CD14-positive monocyte (primary cell): Measurements from ENCODE around the gene CRMP1. TPM values are rescaled to one million over a fixed set of nuclear protein-coding genes. Genes with fewer than 3 reads are reported as not detected.

ENCODE experiments used
- DNase-seq, 3 donors: peaks; one replicate each; pipeline ENCODE4 v3.0.0-alpha.2; 2011 to 2022
- H2AFZ ChIP-seq: 2 replicates; pipeline ENCODE4 v1.6.0; 2012; ENCODE audit warnings: mild to moderate bottlenecking, low read depth, low read length, inconsistent platforms; ENCODE audit not compliant: insufficient read depth, poor library complexity, severe bottlenecking
- H3K27ac ChIP-seq, 2 donors: 1 replicate in 1 of 2; 2 replicates in 1 of 2; pipeline ENCODE4 v1.5.1; 2012 to 2013; ENCODE audit warnings: low read length in 2 of 2, control low read depth in 1 of 2, inconsistent platforms in 1 of 2, low read depth in 1 of 2, mild to moderate bottlenecking in 1 of 2
- H3K27me3 ChIP-seq, 2 donors: one replicate each; pipeline versions ENCODE4 v1.6.0 to v1.6.1; 2011 to 2013; ENCODE audit warnings: low read length in 2 of 2; ENCODE audit not compliant: control insufficient read depth in 2 of 2, insufficient read depth in 2 of 2
- H3K36me3 ChIP-seq, 2 donors: replicated peaks in 1 of 2; 1 replicate in 1 of 2; 2 replicates in 1 of 2; pipeline versions ENCODE4 v1.5.1 to v1.6.1; 2012 to 2013; ENCODE audit warnings: low read length in 2 of 2, control low read depth in 1 of 2, inconsistent platforms in 1 of 2, mild to moderate bottlenecking in 1 of 2; ENCODE audit not compliant: insufficient read depth in 2 of 2, control insufficient read depth in 1 of 2
- H3K4me1 ChIP-seq, 2 donors: 1 replicate in 1 of 2; 2 replicates in 1 of 2; pipeline versions ENCODE4 v1.5.1 to v1.6.1; 2012 to 2013; ENCODE audit warnings: low read length in 2 of 2, control low read depth in 1 of 2, inconsistent platforms in 1 of 2, mild to moderate bottlenecking in 1 of 2, moderate library complexity in 1 of 2; ENCODE audit not compliant: insufficient read depth in 2 of 2, control insufficient read depth in 1 of 2
- H3K4me2 ChIP-seq: replicated peaks from 2 replicates; pipeline ENCODE3; 2012; ENCODE audit warnings: low read length, moderate library complexity, mild to moderate bottlenecking; ENCODE audit not compliant: poor library complexity, severe bottlenecking; ENCODE audit errors: extremely low read depth
- H3K4me3 ChIP-seq, 3 experiments: fragments of 200-600 bp in 1 of 3; sonication (generic) in 1 of 3; replicated peaks in 1 of 3; 1 replicate in 2 of 3; 2 replicates in 1 of 3; pipeline ENCODE4 v1.5.1; 2011 to 2013; ENCODE audit warnings: low read length in 3 of 3, mild to moderate bottlenecking in 3 of 3, control low read depth in 2 of 3, low read depth in 2 of 3, inconsistent platforms in 1 of 3, moderate library complexity in 1 of 3
- H3K79me2 ChIP-seq: 2 replicates; pipeline ENCODE4 v1.6.0; 2012; ENCODE audit warnings: mild to moderate bottlenecking, control low read depth, inconsistent platforms, low read length, moderate library complexity; ENCODE audit not compliant: insufficient read depth
- H3K9ac ChIP-seq: 2 replicates; pipeline ENCODE4 v1.6.0; 2017; ENCODE audit warnings: low read length, mild to moderate bottlenecking; ENCODE audit not compliant: insufficient read depth, poor library complexity, severe bottlenecking
- H3K9me3 ChIP-seq, 2 donors: replicated peaks in 1 of 2; 1 replicate in 1 of 2; 2 replicates in 1 of 2; pipeline versions ENCODE4 v1.5.1 to v1.6.1; 2012 to 2013; ENCODE audit warnings: low read length in 2 of 2, control low read depth in 1 of 2; ENCODE audit not compliant: control insufficient read depth in 1 of 2, insufficient read depth in 1 of 2
- H4K20me1 ChIP-seq: 2 replicates; pipeline ENCODE4 v1.6.0; 2012; ENCODE audit warnings: mild to moderate bottlenecking, low read length, control low read depth, moderate library complexity; ENCODE audit not compliant: insufficient read depth
- H3K27ac Mint-ChIP-seq, 7 donors: one replicate each; pipeline ENCODE4 v1.8.0; 2020; ENCODE audit warnings: mild to moderate bottlenecking in 7 of 7, mixed read lengths in 7 of 7, moderate library complexity in 6 of 7, inconsistent platforms in 2 of 7
- H3K27me3 Mint-ChIP-seq, 3 donors: one replicate each; pipeline ENCODE4 v1.8.0; 2021 to 2022; ENCODE audit warnings: low read depth in 3 of 3, mild to moderate bottlenecking in 3 of 3, mixed read lengths in 3 of 3, moderate library complexity in 3 of 3, inconsistent platforms in 1 of 3
- H3K36me3 Mint-ChIP-seq, 2 donors: one replicate each; pipeline ENCODE4 v1.8.0; 2020; ENCODE audit warnings: mixed read lengths in 2 of 2, inconsistent platforms in 1 of 2, mild to moderate bottlenecking in 1 of 2
- H3K4me1 Mint-ChIP-seq: one replicate; pipeline ENCODE4 v1.8.0; 2020; ENCODE audit warnings: mild to moderate bottlenecking, mixed read lengths
- H3K4me3 Mint-ChIP-seq, 2 donors: one replicate each; pipeline ENCODE4 v1.8.0; 2020; ENCODE audit warnings: mild to moderate bottlenecking in 2 of 2, mixed read lengths in 2 of 2, moderate library complexity in 1 of 2
- H3K9me3 Mint-ChIP-seq, 7 donors: one replicate each; pipeline ENCODE4 v1.8.0; 2020 to 2022; ENCODE audit warnings: mixed read lengths in 7 of 7, mild to moderate bottlenecking in 6 of 7, moderate library complexity in 6 of 7, inconsistent platforms in 2 of 7
- WGBS: methylation state at CpG from one replicate; pipeline ENCODE4 v1.1.5; 2013; ENCODE audit warnings: missing lambda C conversion rate; ENCODE audit not compliant: insufficient coverage; 5-methylcytosine and 5-hydroxymethylcytosine counted together
- intact Hi-C, 2 donors: fragments of 100-400 bp; cut with micrococcal nuclease; formaldehyde crosslinking; loops; one replicate each; pipeline versions ENCODE4 v1.15.0 to v1.15.1; 2023
- polyA plus RNA-seq, 3 donors: library from polyadenylated mRNA; depleted of rRNA in 1 of 3; unstranded in 2 of 3; stranded (reverse) in 1 of 3; fragments of 300-500 nt in 2 of 3; fragments of >200 nt in 1 of 3; fragmentation: Illumina TruSeq in 2 of 3; gene quantifications; 1 replicate in 2 of 3; 2 replicates in 1 of 3; pipeline ENCODE4 v1.2.3, GENCODE V29; 2012 to 2021
- TF ChIP-seq, protein P1 (sequence below): fragments of 200-600 bp; IDR thresholded peaks from one replicate; pipeline ENCODE4 v1.8.0; 2022; ENCODE audit warnings: antibody characterized with exemption, mild to moderate bottlenecking

Gene CRMP1
- polyA plus RNA-seq, 3 donors = not detected

DNA sequence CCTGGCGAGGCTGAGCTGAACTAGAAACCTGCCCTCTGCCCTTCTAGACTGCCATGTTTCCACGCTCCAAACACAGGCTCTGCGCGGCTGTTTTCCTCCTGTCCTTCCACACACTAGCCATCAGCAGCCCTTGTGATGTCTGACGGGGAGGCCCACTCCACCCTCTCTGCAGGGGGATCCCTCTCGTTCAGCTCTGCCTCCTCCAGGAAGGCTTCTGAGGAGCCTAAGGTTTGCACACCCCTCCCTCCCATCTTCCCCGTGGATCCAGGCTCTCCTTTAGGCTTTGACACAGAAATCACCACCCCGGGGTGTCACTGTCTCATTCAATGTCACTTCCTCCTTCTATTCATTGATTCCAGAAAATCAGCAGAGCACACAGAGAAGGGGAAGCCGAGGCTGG lies 38.6 kb upstream of the CRMP1 start:
- H3K27me3 Mint-ChIP-seq = peaks cover 10 to 14% (median 13%) of the 10 kb centered on the region in 3 donors
- Histone ChIP-seq H2AFZ (no peak overlapping the region), H3K27me3 (no peaks in the 10 kb centered on the region), H3K4me2 (no peak overlapping the region), H3K9ac (no peak overlapping the region), H3K27ac (no peak overlapping the region), H3K79me2 (no peaks in the 10 kb centered on the region), H3K4me3 (no peak overlapping the region), H3K4me1 (no peaks in the 10 kb centered on the region), H3K9me3 (no peaks in the 10 kb centered on the region), H3K36me3 (no peaks in the 10 kb centered on the region), H4K20me1 (no peaks in the 10 kb centered on the region)
- WGBS = 56% methylated on average over 7 of the region's 9 CpGs
- TF ChIP-seq, protein P1, sequence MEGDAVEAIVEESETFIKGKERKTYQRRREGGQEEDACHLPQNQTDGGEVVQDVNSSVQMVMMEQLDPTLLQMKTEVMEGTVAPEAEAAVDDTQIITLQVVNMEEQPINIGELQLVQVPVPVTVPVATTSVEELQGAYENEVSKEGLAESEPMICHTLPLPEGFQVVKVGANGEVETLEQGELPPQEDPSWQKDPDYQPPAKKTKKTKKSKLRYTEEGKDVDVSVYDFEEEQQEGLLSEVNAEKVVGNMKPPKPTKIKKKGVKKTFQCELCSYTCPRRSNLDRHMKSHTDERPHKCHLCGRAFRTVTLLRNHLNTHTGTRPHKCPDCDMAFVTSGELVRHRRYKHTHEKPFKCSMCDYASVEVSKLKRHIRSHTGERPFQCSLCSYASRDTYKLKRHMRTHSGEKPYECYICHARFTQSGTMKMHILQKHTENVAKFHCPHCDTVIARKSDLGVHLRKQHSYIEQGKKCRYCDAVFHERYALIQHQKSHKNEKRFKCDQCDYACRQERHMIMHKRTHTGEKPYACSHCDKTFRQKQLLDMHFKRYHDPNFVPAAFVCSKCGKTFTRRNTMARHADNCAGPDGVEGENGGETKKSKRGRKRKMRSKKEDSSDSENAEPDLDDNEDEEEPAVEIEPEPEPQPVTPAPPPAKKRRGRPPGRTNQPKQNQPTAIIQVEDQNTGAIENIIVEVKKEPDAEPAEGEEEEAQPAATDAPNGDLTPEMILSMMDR = no peak
- no peak overlapping the region for H3K27ac Mint-ChIP-seq
- H3K4me3 Mint-ChIP-seq = no peak overlapping the region
- no peak for DNase-seq
- peaks cover 0 to 2% (median 0%) of the 10 kb centered on the region in 7 donors for H3K9me3 Mint-ChIP-seq
- intact Hi-C loops = no loop called here
- H3K4me1 Mint-ChIP-seq = no peaks in the 10 kb centered on the region
- H3K36me3 Mint-ChIP-seq = no peaks in the 10 kb centered on the region

DNA sequence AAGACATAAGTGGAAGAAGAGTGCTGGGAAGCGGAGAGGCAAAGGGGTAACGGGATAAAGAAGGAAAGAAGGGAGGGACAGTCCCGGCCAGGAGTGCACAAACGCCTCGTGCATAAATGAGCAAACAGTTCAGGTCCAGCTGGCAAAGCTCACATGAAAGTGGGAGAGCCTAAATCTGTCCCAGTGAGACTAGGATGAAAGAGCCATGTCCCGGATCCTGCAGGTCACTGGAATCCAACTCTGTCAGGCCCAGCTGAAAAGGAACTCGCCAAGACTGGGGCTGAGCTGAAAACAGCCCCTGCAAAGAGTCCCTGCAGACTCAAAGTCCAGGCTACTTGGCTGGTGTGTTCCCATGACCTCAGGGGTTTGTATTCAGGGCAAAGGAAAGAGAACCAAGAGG lies 38.0 kb upstream of the CRMP1 start:
- Histone ChIP-seq H3K4me2 (no peak overlapping the region), H3K9ac (no peak overlapping the region), H3K4me3 (no peak overlapping the region), H3K4me1 (no peaks in the 10 kb centered on the region), H3K36me3 (no peaks in the 10 kb centered on the region), H3K27ac (no peak overlapping the region), H2AFZ (no peak overlapping the region), H4K20me1 (no peaks in the 10 kb centered on the region), H3K27me3 (no peaks in the 10 kb centered on the region), H3K79me2 (no peaks in the 10 kb centered on the region), H3K9me3 (no peaks in the 10 kb centered on the region)
- Mint-ChIP-seq H3K9me3 (peaks cover 0 to 2% (median 0%) of the 10 kb centered on the region in 7 donors), H3K36me3 (no peaks in the 10 kb centered on the region), H3K27ac (no peak overlapping the region), H3K4me3 (no peak overlapping the region), H3K4me1 (no peaks in the 10 kb centered on the region), H3K27me3 (peaks cover 8 to 13% (median 13%) of the 10 kb centered on the region in 3 donors)
- intact Hi-C loops = no loop called here
- TF ChIP-seq, protein P1 = no peak
- 93% methylated on average over 7 of the region's 7 CpGs for WGBS
- DNase-seq = no peak
